ENCODE data around the gene DUSP2.
"Not testable (repeated sequence)": the region's sequence is repeated elsewhere in the genome, so short reads cannot be mapped to it uniquely, and the experiment has no call there.

DUSP2 gene

GRCh38 chr2:96163415-96163767, 18.2 kb upstream of the DUSP2 start:
- DNase-seq (ENCODE audit: low read depth in 2 of 3, low spot score in 1 of 3) = no peak

- no peak for DNase-seq (ENCODE audit: low read depth in 2 of 3, low spot score in 1 of 3)
Measured at GRCh38 chr2:96161898-96162297, 16.7 kb upstream of the DUSP2 start.

GRCh38 chr2:96160366-96160765, 15.1 kb upstream of the DUSP2 start:
- not testable (repeated sequence) for DNase-seq (ENCODE audit: low read depth in 2 of 3, low spot score in 1 of 3)

GRCh38 chr2:96159084-96159830, 14.0 kb upstream of the DUSP2 start:
- no peak for DNase-seq (ENCODE audit: low read depth in 2 of 3, low spot score in 1 of 3)

- DNase-seq (ENCODE audit: low read depth in 2 of 3, low spot score in 1 of 3) = no peak
Measured at GRCh38 chr2:96158554-96158940, 13.3 kb upstream of the DUSP2 start.

GRCh38 chr2:96157649-96158553, 12.7 kb upstream of the DUSP2 start:
- DNase-seq (ENCODE audit: low read depth in 2 of 3, low spot score in 1 of 3) = peak; percentile 92 to 97 (median 96)

- DNase-seq (ENCODE audit: low read depth in 2 of 3, low spot score in 1 of 3) = no peak
Measured at GRCh38 chr2:96156926-96157648, 11.8 kb upstream of the DUSP2 start.

- no peak for DNase-seq (ENCODE audit: low read depth in 2 of 3, low spot score in 1 of 3)
Measured at GRCh38 chr2:96156011-96156820, 11.0 kb upstream of the DUSP2 start.

- no peak for DNase-seq (ENCODE audit: low read depth in 2 of 3, low spot score in 1 of 3)
Measured at GRCh38 chr2:96154506-96155380, 9.5 kb upstream of the DUSP2 start.

GRCh38 chr2:96153991-96154431, 8.8 kb upstream of the DUSP2 start:
- no peak for DNase-seq (ENCODE audit: low read depth in 2 of 3, low spot score in 1 of 3)

- DNase-seq (ENCODE audit: low read depth in 2 of 3, low spot score in 1 of 3) = no peak
Measured at GRCh38 chr2:96153291-96153713, 8.1 kb upstream of the DUSP2 start.

- no peak for DNase-seq (ENCODE audit: low read depth in 2 of 3, low spot score in 1 of 3)
Measured at GRCh38 chr2:96152304-96153161, 7.3 kb upstream of the DUSP2 start.

GRCh38 chr2:96151595-96152303, 6.5 kb upstream of the DUSP2 start:
- no peak for DNase-seq (ENCODE audit: low read depth in 2 of 3, low spot score in 1 of 3)

GRCh38 chr2:96150791-96151594, 5.8 kb upstream of the DUSP2 start:
- no peak for DNase-seq (ENCODE audit: low read depth in 2 of 3, low spot score in 1 of 3)

- no peak for DNase-seq (ENCODE audit: low read depth in 2 of 3, low spot score in 1 of 3)
Measured at GRCh38 chr2:96150007-96150640, 4.9 kb upstream of the DUSP2 start.

GRCh38 chr2:96148410-96149217, 3.4 kb upstream of the DUSP2 start:
- peak; percentile 96 to 97 (median 97) for DNase-seq (ENCODE audit: low read depth in 2 of 3, low spot score in 1 of 3)
